Activated gamma-delta T cell treated with anti-CD3 and anti-CD28 coated beads, Interleukin-2, amount 50 U/mL, for 16 hours (primary cell): Measurements from ENCODE around the gene PIGH.
"Not testable (repeated sequence)": the region's sequence is repeated elsewhere in the genome, so short reads cannot be mapped to it uniquely, and the experiment has no call there.

Experiments used
- DNase-seq: peaks from one replicate; pipeline ENCODE4 v3.0.0-alpha.2; 2020; ENCODE audit warnings: low read depth

Gene PIGH

GRCh38 chr14:67599698-67600561 is at the start of gene PIGH:
Gene PIGH, minus strand, starts transcription at chr14:67600268. Its CDS starts 65 bp downstream, at chr14:67600203.
- peak; percentile 89 for DNase-seq

GRCh38 chr14:67646131-67646530 is 46.1 kb upstream of the PIGH start:
- DNase-seq: no peak

- DNase-seq: no peak
These were observed 45.3 kb upstream of the PIGH start for GRCh38 chr14:67645414-67645813.

GRCh38 chr14:67644428-67644827 is 44.4 kb upstream of the PIGH start:
- no peak for DNase-seq

- no peak for DNase-seq
These were observed 43.6 kb upstream of the PIGH start for GRCh38 chr14:67643713-67644112.

GRCh38 chr14:67641902-67642749 is 42.1 kb upstream of the PIGH start:
- DNase-seq: no peak

- DNase-seq: no peak
These were observed 41.4 kb upstream of the PIGH start for GRCh38 chr14:67641480-67641879.

- no peak for DNase-seq
These were observed 38.6 kb upstream of the PIGH start for GRCh38 chr14:67638642-67639041.

- DNase-seq: no peak
These were observed 36.4 kb upstream of the PIGH start for GRCh38 chr14:67636361-67636919.

- DNase-seq: no peak
These were observed 33.5 kb upstream of the PIGH start for GRCh38 chr14:67633451-67634147.

- no peak for DNase-seq
These were observed 30.9 kb upstream of the PIGH start for GRCh38 chr14:67630938-67631337.

GRCh38 chr14:67630186-67630585 is 30.1 kb upstream of the PIGH start:
- DNase-seq: no peak

GRCh38 chr14:67627519-67627918 is 27.5 kb upstream of the PIGH start:
- no peak for DNase-seq

GRCh38 chr14:67626131-67626530 is 26.1 kb upstream of the PIGH start:
- DNase-seq: not testable (repeated sequence)

- DNase-seq: no peak
These were observed 23.0 kb upstream of the PIGH start for GRCh38 chr14:67623114-67623513.

- DNase-seq: no peak
These were observed 22.6 kb upstream of the PIGH start for GRCh38 chr14:67622675-67623074.

GRCh38 chr14:67620217-67620785 is 20.2 kb upstream of the PIGH start:
- no peak for DNase-seq

GRCh38 chr14:67619446-67620216 is 19.6 kb upstream of the PIGH start, which contains the start of gene ARG2:
Gene ARG2, plus strand, starts transcription at chr14:67619920. Its CDS starts 58 bp downstream, at chr14:67619978.
- DNase-seq: peak; percentile 94

- no peak for DNase-seq
These were observed 18.6 kb upstream of the PIGH start for GRCh38 chr14:67618617-67619063.

- no peak for DNase-seq
These were observed 10.4 kb upstream of the PIGH start for GRCh38 chr14:67610491-67610890.
